ENCODE results near the gene SLC5A12.

DNA sequence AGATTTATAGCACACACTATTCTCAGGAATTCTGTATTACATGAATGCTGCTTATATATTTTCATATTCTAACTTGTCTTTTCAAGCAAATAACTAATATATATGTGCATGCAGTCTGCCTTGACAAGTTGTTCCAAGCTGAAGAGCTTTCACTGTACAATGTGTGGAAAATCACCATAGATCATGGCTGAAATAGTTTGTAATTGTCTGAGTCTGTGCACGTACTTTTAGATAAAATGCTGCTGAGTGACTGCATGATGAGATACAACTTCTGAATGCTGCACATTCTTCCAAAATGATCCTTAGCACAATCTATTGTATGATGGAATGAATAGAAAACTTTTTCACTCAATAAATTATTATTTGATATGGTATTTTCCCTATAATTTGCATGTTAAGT lies 58.9 kb downstream of the SLC5A12 start:
- no peak for TF ChIP-seq EZH2 (IDR thresholded peaks at IDR 0.05; ENCODE audit: borderline replicate concordance, low read depth, low read length, poor library complexity, severe bottlenecking)
- TF ChIP-seq, protein P1, sequence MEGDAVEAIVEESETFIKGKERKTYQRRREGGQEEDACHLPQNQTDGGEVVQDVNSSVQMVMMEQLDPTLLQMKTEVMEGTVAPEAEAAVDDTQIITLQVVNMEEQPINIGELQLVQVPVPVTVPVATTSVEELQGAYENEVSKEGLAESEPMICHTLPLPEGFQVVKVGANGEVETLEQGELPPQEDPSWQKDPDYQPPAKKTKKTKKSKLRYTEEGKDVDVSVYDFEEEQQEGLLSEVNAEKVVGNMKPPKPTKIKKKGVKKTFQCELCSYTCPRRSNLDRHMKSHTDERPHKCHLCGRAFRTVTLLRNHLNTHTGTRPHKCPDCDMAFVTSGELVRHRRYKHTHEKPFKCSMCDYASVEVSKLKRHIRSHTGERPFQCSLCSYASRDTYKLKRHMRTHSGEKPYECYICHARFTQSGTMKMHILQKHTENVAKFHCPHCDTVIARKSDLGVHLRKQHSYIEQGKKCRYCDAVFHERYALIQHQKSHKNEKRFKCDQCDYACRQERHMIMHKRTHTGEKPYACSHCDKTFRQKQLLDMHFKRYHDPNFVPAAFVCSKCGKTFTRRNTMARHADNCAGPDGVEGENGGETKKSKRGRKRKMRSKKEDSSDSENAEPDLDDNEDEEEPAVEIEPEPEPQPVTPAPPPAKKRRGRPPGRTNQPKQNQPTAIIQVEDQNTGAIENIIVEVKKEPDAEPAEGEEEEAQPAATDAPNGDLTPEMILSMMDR (conservative IDR thresholded peaks at IDR 0.05; ENCODE audit: low read depth, low read length) = no peak

Measured in A673 (cell line).